Epithelial cell of esophagus (primary cell): Measurements from ENCODE around the gene ADAM12.
A peak's percentile ranks its signal among the peaks of the same experiment; 100 is the strongest.

ENCODE experiments used
- DNase-seq: peaks from one replicate; pipeline ENCODE4 v3.0.0; 2010; ENCODE audit warnings: low read depth
- H3K4me3 ChIP-seq: 2 replicates; pipeline ENCODE4 v1.5.1; 2011; ENCODE audit warnings: mild to moderate bottlenecking, low read length, control low read depth
- TF ChIP-seq, protein P1 (sequence below): IDR thresholded peaks from 2 replicates; pipeline ENCODE4 v1.5.1; 2011; ENCODE audit warnings: low read depth, mild to moderate bottlenecking, low read length, control low read depth, inconsistent platforms; ENCODE audit not compliant: insufficient read depth; ENCODE audit errors: missing control alignments

ADAM12 gene

DNA sequence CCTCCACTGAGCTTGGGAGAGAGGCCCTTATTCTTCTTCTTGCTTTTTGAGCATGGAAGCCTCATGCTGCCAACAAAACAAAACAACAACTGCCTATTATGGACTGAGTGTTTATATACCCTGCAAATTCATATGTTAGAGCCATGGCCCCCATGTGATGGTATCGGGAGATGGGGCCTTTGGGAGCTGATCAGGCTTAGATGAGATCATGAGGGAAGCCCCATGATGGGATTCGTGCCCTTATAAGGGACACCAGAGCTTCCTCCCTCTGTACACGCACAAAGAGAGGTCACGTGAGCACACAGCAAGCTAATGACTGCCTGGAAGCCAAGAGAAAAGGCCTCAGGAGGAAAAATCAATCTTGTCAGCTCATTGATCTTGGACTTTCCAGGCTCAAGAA, 256.9 kb downstream of the ADAM12 start:
- H3K4me3 ChIP-seq: no peak overlapping the region
- no peak for DNase-seq
- TF ChIP-seq, protein P1, sequence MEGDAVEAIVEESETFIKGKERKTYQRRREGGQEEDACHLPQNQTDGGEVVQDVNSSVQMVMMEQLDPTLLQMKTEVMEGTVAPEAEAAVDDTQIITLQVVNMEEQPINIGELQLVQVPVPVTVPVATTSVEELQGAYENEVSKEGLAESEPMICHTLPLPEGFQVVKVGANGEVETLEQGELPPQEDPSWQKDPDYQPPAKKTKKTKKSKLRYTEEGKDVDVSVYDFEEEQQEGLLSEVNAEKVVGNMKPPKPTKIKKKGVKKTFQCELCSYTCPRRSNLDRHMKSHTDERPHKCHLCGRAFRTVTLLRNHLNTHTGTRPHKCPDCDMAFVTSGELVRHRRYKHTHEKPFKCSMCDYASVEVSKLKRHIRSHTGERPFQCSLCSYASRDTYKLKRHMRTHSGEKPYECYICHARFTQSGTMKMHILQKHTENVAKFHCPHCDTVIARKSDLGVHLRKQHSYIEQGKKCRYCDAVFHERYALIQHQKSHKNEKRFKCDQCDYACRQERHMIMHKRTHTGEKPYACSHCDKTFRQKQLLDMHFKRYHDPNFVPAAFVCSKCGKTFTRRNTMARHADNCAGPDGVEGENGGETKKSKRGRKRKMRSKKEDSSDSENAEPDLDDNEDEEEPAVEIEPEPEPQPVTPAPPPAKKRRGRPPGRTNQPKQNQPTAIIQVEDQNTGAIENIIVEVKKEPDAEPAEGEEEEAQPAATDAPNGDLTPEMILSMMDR: no peak

DNA sequence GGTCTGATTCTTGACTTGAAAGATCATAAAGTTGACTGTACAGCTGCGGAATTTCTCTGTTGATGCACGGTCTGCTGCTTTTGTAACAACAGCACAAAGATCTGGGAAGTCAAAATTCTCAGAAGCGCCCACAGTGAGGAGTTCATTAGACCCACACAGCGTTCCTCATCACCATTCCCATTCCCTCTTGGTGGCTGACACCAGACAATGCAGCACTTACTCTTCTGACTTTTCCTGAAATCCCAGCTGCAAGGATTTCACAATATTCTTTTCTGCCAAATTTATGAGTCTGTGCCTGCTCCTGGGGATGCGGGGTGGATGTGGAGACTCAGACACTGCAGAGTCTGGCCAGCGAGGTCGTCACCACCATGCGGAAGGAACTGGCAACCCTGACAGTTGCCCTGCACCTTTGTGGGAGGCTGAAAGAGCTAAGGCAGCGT, 258.0 kb downstream of the ADAM12 start:
- TF ChIP-seq, protein P1: no peak
- DNase-seq: peak; percentile 42
- no peak overlapping the region for H3K4me3 ChIP-seq

DNA sequence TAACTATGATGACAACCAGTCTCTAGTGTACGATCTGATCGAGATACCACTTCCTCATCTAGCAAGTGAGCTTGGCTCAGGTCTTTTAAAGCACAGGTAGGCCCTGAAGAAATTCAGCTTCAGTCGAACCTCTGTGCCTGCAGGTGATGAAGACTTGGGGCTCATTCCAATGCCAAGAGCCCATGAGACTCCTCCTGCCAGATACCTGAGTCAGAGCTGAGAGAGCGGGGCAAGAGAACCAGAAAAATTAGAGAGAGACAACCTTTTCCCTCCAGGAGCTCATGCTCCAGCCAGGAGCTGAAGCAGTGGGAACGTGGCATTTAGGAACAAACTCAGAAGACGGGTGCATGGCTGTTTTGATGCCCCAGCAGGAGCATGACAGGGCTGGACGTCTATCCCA, 259.3 kb downstream of the ADAM12 start:
- no peak for DNase-seq
- no peak overlapping the region for H3K4me3 ChIP-seq
- TF ChIP-seq, protein P1: no peak

DNA sequence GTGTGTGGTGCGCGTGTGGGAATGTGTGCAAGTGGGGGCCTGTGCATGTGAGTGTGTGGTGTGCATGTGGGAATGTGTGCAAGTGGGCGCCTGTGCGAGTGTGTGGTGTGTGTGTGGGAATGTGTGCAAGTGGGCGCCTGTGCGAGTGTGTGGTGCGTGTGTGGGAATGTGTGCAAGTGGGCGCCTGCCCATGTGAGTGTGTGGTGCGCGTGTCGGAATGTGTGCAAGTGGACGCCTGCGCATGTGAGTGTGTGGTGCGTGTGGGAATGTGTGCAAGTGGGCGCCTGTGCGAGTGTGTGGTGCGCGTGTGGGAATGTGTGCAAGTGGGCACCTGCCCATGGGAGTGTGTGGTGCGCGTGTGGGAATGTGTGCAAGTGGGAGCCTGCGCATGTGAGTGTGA, 259.7 kb downstream of the ADAM12 start:
- H3K4me3 ChIP-seq: no peak overlapping the region
- no peak for DNase-seq
- TF ChIP-seq, protein P1: no peak

DNA sequence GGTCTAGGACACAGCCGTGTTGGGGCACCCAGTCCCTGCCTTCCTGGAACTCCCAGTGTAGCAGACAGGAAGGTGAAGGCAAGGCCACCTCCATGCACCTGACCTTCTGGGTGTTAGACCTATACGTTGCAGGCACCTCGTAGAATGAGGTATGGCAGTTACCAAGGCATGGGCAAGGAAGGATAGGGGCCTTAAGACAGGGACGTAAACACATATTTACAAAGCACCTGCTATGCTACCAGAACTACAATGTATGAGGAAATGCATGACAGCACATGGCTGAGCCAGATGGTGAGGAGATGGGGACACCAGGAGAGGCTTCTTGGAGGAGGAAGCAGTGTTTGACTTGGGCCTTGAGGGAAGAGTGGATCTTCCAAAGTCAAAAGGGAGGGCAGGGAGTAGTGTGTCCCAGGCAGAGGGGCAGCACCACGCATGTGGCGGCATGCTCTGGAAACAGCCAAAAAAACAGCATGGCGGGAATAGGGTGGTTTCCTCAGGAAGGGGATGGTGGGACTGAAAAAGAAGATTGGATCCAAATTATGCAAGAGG, 260.7 kb downstream of the ADAM12 start:
- TF ChIP-seq, protein P1: no peak
- no peak overlapping the region for H3K4me3 ChIP-seq
- DNase-seq: no peak

DNA sequence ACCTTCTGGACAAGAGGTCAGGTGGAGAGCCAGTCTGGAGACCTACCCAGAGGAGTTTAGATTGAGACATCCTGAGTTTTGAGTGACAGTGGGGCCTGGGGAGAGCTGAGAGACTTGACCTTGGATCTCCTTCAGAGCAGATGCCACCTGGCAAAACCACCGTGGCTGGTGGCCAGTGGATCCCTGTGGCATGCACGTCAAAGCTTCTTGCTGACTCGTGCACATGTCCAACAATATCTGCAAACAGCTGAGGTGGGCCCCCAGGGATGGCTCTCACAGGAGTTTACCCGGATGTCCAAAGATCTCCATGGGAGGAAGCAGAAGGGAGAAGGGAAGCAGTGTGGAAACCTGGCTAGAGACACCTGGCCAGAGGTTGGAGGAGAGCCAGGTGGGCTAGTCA, 261.4 kb downstream of the ADAM12 start:
- TF ChIP-seq, protein P1: no peak
- no peak for DNase-seq
- no peak overlapping the region for H3K4me3 ChIP-seq

- no peak for DNase-seq
- TF ChIP-seq, protein P1: no peak
- H3K4me3 ChIP-seq: no peak overlapping the region
Measured at GRCh38 chr10:126126023-126126422, 262.3 kb downstream of the ADAM12 start.
